GM18868 (cell line): ENCODE data around the gene SGMS1.
A peak's percentile ranks its signal among the peaks of the same experiment; 100 is the strongest.
"Not testable (repeated sequence)": the region's sequence is repeated elsewhere in the genome, so short reads cannot be mapped to it uniquely, and the experiment has no call there.

ENCODE experiments used
- ATAC-seq: cut with Tn5 transposase; IDR thresholded peaks from one replicate; pipeline ENCODE4 v1.9.1; 2021; ENCODE audit warnings: mild to moderate bottlenecking, moderate library complexity; ENCODE audit not compliant: unreplicated experiment

Gene SGMS1

DNA sequence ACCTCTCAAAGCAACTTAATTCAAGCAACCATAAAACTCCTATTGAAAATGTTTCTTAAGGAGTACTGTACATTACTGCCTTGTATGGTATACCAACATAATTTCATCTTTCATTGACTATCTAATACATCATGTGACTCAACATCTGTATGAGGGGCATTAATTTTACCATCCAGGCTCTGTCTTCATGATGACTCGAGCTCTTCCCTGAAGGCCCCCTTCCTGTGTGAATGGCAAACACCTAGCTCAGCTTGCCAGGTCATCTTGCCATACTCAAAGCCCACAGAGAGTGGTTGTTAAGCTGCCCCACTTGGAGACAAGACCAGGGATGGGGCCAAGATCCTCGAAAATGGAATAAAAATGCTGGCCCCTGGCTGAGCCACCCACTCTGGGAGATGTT is 82.4 kb downstream of the SGMS1 start:
- ATAC-seq = no peak

DNA sequence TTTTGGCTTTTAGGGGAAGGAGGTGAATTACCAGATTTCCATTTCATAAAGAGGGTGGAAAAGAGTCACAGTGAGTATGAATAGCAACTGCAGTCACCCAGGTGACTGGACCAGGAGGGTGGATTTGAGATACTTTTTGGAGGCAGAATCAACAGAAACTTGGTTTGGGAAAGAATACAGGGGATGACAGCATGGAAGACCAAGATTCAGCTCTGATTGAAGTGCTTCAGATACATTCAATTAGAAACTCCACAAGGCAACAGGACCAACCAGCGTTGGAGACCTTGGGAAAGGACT is 83.0 kb downstream of the SGMS1 start:
- peak; percentile 5 for ATAC-seq

DNA sequence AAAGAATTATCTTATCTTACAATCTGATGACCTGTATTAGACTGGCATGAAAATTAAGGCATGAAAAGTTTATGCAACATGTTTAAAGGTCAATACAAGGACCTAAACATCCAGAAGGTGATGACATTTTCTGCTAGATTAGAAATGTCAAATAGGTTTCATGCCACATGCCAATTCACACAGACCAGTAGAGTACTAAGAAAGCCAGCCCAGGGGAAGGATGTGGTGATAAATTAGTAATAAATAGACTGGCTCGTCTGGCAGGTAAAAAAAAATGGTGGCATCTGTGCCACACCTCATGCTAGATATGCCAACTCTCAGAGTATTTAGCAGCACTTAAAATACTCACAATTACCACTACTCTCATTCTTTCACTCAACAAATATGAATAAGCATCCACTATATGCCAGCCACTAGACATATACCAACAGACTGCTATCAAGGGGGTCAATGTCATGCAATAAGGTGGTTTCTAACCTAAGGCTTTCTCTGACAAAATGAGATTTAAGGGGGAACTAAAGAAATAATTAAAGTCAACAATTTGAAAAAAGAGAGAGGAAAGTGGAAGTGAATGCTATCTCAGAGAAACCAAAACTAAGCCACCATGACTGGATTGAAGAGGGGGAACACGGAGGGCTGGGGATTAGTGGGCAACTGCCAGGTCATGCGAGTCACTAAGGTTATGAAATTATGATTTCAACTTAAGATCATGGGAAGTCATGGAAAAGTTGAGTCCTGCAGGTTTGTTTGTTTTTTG is 83.5 kb downstream of the SGMS1 start:
- peak; percentile 52 for ATAC-seq

DNA sequence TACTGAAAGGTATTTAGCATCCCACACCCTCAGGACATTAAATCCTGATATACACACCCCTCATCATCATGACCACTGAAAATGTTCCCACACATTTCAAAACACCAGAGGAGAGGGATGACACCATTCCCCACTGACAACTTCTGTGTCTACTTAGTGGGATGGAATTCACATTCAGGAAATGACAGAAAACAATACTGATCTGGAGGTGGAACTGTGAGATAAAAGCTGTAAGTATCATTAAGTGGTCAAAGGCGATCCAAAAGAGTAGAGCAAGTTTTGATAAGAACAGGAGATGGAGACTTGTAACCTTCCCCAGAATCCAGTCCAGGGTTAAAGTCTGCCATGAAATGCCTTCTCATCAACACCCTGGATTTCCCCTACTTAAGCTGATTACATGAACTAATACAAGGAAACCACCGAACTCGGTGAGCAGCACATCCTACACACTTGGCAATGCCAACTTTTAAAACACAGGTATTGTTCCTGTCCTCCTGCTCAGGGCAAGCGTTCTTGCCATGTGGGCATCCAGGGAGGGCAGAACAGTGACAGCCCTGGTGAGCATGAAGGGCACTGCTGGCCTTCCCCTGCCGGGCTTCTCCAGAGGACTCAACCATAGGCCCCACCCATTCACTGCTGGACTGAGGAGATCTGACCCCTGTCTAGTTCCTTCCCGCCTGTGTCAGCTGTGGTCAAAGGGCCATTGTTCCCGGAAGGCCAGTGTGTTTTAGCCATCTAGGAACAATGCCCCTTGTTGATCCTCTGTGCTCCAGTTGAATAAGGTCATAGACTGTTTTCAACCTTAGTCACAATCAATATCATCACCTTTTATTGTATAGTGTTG is 85.0 kb downstream of the SGMS1 start:
- ATAC-seq = peak; percentile 41

DNA sequence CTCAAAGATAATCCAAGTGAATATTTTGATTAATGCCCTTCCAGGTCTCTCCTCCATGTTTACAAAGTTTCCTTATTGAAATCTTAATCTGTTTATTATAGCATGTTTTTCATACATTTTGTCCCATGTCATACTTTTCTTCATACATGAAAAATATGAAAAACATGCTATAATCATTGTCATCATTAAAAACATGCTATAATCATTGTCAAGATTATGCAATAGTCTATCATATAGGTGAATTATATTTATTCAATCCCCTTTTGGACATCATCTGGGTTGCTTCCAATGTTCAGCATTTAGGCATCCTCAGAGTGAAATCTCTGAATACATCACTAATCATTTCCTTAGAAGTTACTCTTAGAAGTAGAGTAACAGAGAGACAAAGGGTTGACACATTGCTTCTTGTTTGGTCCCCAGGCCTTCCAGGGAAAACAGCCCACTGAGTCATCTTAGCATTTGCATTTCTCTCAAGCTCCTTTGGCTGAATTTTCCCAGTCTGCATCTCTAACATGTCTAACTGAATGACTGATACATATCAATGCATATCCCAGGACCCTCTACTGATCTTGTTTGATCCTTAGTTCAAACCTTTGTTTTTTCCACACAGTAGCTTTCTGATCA is 87.0 kb downstream of the SGMS1 start:
- no peak for ATAC-seq

DNA sequence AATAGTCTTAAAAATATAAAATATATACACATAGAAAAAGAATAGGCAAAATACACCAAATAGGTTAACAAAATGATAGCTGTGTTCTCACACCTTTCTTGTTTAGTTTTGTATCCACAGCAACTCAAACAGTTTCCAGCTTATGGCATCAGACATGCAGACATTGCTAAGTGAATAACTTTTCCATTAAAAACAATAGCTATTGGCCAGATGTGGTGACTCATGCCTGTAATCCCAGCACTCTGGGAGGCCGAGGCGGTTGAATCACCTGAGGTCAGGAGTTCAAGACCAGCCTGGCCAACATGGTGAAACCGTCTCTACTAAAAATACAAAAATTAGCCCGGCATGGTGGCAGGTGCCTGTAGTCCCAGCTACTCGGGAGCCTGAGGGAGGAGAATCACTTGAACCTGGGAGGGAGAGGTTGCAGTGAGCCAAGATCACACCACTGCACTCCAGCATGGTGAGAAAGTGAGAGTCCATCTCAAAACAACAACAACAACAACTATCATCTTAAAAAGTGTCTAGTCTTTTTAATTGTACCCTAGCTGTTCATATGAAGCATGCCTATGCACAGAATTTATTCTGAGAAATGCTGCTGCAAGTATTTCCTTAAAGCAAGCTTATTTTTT is 88.9 kb downstream of the SGMS1 start:
- ATAC-seq = not testable (repeated sequence)

DNA sequence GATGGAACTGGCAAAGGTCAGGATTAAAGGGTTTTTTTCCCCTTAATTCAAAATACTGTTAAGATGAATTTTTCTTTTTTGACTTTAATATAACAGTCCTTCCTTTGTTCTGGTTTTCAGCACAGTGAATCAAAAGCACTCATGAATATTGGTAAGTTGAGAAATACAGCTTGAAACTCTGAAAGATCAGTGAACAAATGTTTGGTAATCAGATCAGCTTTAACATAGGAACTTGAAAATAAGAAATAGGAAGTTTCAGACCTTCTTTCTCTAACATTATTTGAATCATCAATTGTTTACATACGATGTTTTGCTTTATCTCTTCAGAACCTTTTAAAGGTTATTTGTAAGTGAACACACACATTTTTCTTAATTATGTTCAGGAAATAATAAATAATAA is 90.5 kb downstream of the SGMS1 start:
- no peak for ATAC-seq

DNA sequence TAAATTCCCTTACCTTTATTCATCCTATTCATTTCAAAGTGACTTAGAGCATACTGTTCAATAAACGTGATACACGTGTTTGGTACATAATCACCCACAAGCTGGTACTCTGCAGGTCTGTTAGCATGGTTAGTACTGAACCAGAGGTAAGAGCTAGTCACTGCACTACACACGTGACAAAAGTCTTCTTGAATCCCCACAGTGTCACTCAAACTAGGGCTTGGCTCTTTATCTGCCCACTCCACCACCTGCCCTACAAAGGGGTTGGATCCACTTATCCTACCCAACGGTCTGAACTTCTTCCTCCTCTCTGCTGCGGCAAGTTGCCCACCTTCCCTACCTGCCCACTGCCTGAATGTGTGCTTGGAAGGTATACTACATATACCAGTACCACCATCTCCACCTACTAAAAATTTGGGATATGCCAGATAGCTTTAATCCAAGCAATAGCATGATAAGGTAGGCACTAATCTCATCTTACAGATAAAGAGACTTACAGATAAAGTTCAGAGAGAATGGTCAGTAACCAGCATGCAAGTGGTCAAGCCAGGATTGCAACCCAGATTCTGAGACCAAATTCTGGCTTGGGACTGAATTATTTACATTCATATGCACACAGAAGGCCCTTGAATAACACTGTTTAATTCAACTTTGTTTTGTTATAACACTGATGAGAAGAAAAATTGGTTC is 92.2 kb downstream of the SGMS1 start:
- no peak for ATAC-seq

DNA sequence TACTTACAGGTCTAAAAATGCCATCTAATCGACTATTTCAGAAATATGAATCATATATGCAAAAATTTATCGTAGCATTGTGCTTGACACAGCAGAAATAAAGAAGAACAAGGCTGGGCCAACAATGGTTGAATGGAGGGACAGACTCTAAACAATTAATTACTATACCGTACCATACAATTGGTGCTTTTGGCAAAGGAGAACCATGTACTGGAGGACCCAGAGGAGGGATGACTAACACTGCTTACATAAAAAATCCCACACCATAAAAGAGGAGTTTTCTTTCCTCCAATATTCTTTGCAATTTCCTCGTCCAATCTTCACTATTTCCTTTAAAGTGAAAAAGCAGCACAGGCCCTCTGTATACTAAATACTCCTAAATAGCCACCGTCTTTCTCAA is 94.1 kb downstream of the SGMS1 start:
- no peak for ATAC-seq

DNA sequence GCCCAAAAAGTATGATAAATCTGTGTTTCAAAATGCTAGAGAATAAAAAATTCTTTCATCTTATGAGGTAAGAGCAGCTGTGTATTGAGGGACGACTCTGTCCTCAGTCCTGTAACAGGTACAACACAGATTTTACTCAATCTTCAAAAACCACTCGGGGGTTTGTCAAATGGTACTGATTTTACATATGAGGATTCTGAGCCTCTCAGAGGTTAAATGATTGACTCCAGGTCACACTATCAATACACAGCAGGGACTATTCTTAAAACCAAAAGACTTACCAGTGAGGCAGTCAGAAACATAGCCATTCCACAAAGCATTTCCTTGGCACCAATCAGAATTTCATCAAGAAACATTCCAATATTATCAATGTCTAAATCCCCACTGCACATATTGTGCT is 95.5 kb downstream of the SGMS1 start:
- ATAC-seq = no peak

DNA sequence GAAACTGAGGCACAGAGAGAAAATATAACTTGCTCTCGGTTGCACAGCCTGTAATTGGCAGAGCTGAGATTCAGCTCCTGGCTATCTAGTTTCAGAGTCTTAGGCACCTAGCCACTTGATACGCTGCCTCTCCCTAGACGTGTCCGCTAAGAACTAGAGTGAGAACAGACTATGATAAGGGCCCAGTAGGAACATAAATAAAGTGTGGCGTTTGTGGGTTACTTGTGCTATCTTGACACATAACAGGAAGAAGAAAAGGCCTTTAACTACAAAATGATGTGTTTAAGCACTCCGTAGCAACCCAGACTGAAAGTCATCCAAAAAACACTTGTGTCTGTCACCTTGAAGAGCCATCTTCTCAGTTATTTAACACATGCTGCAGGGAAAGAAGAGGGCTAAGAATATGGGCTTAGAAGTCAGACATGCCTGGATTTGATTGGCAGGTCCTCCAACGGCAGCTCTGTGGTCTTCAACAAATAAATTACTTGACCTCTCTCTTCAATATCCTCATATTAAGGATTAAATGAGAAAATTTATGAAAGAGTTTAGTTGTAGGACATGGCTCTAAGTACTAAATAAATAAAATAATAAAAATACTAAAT is 96.2 kb downstream of the SGMS1 start:
- ATAC-seq = no peak

DNA sequence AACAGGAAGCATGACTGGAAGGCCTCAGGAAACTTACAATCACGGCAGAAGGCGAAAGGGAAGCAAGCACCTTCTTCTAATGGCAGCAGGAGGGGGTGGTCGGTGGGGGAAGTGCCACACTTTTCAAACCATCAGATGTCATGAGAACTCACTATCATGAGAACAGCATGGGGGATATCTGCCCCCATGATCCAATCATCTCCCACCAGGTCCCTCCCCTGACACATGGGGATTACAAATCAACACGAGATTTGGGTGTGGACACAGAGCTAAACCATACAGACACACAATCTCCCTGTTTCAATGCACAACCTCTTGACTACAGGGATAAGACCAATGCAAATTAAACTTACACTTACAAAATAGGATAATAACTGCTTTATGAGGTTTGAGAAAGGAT is 97.6 kb downstream of the SGMS1 start:
- no peak for ATAC-seq

DNA sequence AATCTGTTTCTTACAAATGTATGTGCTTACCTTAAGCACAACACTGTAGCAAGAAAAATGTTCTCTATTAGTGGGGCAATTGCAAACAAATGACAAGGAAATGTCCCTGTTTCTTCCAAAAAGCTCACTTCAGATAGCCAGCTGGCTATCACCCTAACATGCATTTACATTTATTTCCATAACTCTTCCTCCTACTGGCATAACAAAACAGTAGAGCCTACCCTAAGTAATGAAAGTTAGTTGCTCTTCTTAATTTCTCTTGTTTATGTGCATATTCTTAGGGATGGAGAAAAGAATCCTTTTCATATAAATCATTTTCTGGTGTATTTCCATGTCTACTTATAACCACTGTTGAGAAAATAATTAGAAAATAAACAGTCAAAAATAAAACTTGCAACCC is 100.4 kb downstream of the SGMS1 start:
- no peak for ATAC-seq

DNA sequence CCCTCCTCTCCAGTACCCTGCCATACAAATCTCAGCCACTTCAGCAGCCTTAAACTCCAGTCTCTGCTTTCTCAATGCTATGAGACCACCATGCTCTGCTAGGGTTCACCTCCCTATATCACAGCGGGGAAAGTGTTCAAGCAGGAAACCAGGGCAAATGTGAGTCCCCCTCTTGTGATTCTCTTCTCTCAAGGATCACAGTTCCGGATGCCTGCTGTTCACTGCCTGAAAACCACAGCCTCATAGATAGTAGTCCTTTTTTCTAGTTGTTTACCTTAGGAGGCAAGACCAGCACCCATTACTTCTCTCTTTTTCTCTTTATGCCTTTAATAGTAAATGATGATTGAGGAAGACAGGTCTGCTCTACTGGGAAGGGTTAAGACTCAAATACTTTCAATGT is 100.8 kb downstream of the SGMS1 start:
- ATAC-seq = no peak

DNA sequence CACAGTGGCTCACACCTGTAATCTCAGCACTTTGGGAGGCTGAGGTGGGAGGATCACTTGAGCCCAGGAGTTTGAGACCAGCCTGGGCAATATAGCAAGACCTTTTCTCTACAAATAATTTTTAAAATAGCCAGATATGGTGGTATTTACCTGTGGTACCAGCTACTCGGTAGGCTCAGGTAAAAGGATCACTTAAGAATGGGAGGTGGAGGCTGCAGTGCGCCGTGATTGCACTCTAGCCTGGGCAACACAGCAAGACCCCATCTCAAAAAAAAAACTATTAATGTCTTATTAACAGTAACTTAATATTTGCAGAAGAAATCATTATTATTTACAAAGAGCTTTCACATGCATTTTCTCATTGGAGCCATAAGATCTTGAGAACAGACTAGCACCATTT is 103.6 kb downstream of the SGMS1 start:
- no peak for ATAC-seq

DNA sequence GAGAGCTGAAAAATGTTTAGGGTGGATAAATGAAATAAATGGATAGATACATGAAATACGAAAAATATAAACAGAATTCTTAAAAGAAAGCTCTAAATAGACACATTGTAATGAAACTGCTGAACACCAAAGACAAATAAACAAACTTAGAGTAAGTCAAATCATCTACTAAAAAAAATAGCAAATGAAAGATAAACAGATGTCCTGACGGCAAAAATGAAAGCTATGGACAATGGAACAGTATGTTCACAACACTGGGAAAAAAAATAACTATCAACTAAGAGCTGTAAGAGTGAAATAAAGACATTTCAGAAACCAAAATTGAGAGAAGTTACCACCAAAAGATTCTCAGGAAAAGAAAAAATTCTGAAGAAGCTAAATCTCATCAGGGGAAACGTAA is 106.1 kb downstream of the SGMS1 start:
- no peak for ATAC-seq

DNA sequence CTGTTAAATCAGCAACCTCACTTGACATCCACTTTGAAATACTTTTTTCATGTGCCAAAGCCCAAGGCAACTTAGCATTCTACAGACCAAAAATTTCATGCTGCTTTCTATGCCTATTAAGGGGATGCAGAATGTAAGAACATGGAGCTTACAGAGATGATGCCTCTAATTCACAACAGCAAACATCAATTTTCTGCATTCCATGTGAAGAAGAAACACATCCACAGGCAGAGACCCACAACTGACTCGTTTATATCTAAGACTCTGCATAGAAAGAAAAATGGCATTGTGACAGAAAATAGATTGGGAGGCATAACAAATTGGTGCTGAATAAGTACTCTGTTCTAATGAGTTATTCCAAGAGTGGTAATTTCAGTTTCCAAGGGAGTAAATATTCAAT is 107.6 kb downstream of the SGMS1 start:
- ATAC-seq = no peak

DNA sequence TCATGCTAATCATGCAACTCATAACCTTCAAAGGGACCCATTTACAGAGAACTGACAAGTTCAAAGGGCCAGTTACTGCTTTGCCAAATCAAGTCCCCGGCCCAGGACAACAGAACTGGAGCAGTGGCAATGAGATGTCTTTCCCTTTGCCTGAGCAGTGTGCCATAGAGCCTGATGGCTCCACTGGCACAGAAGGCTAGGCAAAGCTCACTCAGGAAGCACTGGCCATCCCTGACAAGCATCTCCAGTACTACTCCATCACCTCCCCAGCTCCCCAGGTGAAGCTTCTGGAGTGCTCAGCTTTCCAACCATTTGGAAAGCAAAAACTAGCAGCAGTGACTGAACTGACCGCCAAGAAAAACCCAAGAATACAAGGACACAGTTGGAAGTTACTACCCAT is 108.3 kb downstream of the SGMS1 start:
- ATAC-seq = no peak

DNA sequence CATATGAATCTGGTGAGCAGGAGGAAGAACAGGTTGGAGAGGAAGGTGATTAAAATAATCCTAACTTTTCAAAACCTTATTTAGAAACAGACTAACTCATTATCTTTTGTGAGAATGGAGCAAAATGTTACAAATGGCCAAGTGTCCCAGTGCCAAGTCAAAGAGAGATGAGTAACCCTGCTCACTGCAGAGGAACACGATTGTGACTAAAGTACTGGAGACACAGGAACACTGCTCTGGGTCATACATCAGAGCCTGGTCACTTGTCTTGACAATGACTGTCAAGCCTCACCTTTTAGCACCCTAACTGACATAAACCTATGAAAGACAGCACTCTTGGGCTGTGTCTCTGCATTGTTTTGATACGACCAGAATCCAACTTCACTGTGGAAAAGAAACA is 108.8 kb downstream of the SGMS1 start:
- ATAC-seq = no peak

DNA sequence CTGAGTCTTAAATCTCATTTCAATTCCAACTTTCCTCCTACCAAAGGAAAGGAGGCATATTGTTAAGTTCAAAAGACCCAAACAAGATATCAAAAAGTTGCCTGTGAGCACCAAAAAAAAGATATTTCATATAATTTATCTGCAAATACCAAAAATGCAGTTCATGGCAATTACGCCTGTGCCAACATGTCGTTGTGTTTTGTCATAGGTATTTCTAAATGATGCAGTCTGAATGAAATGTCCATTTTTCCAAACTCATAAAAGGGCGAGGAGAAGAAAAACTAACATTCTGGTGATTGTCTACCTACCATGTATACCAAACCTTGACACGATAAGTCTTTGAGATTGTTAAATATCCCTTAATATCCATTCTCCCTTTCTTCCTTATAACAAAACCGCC is 109.8 kb downstream of the SGMS1 start:
- ATAC-seq = no peak
